GM19025 (cell line): ENCODE data around the gene RMND5A.

Experiments
- ATAC-seq: cut with Tn5 transposase; IDR thresholded peaks from one replicate; pipeline ENCODE4 v1.9.1; 2021; ENCODE audit warnings: mild to moderate bottlenecking, low read depth, moderate library complexity; ENCODE audit not compliant: unreplicated experiment

RMND5A gene

GRCh38 chr2:86760371-86760770 lies 40.3 kb downstream of the RMND5A start:
- ATAC-seq: no peak

- peak; percentile 55 for ATAC-seq
These were observed 44.7 kb downstream of the RMND5A start for GRCh38 chr2:86764661-86765309.

- no peak for ATAC-seq
These were observed 45.2 kb downstream of the RMND5A start for GRCh38 chr2:86765310-86765695.

GRCh38 chr2:86768189-86768949 lies 48.3 kb downstream of the RMND5A start:
- no peak for ATAC-seq

- no peak for ATAC-seq
These were observed 49.7 kb downstream of the RMND5A start for GRCh38 chr2:86769838-86770237.

- ATAC-seq: no peak
These were observed 50.8 kb downstream of the RMND5A start for GRCh38 chr2:86770816-86771301.

- ATAC-seq: no peak
These were observed 52.5 kb downstream of the RMND5A start for GRCh38 chr2:86772611-86773010.

- no peak for ATAC-seq
These were observed 54.8 kb downstream of the RMND5A start for GRCh38 chr2:86774862-86775261.

GRCh38 chr2:86775338-86775737 lies 55.2 kb downstream of the RMND5A start:
- ATAC-seq: no peak

GRCh38 chr2:86776532-86776931 lies 56.4 kb downstream of the RMND5A start:
- ATAC-seq: no peak

- ATAC-seq: no peak
These were observed 58.9 kb downstream of the RMND5A start for GRCh38 chr2:86778957-86779356.

GRCh38 chr2:86779971-86780370 lies 59.9 kb downstream of the RMND5A start:
- ATAC-seq: no peak

- ATAC-seq: no peak
These were observed 61.3 kb downstream of the RMND5A start for GRCh38 chr2:86781363-86781762.

GRCh38 chr2:86782748-86783147 lies 62.7 kb downstream of the RMND5A start:
- ATAC-seq: no peak

GRCh38 chr2:86783615-86784339 lies 63.7 kb downstream of the RMND5A start:
- peak; percentile 99 for ATAC-seq

- no peak for ATAC-seq
These were observed 65.4 kb downstream of the RMND5A start for GRCh38 chr2:86785456-86785855.

GRCh38 chr2:86786001-86786536 lies 66.0 kb downstream of the RMND5A start:
- no peak for ATAC-seq

GRCh38 chr2:86787736-86788135 lies 67.6 kb downstream of the RMND5A start:
- ATAC-seq: no peak

- no peak for ATAC-seq
These were observed 68.1 kb downstream of the RMND5A start for GRCh38 chr2:86788165-86788564.

GRCh38 chr2:86788881-86789686 lies 69.0 kb downstream of the RMND5A start:
- ATAC-seq: no peak
